Hippocampal formation (tissue), 2 donors: ENCODE measurements around the gene SMC3.
A peak's percentile ranks its signal among the peaks of the same experiment; 100 is the strongest.
"Not testable (repeated sequence)": the region's sequence is repeated elsewhere in the genome, so short reads cannot be mapped to it uniquely, and the experiment has no call there.

ENCODE experiments used
- DNase-seq, 2 donors: peaks; one replicate each; lab custom pipeline; 2025; lab: John Stamatoyannopoulos, UW

Gene SMC3

GRCh38 chr10:110584006-110584405 is 16.5 kb downstream of the SMC3 start:
- DNase-seq = no peak

GRCh38 chr10:110591760-110592159 is 24.3 kb downstream of the SMC3 start:
- DNase-seq = no peak

DNA sequence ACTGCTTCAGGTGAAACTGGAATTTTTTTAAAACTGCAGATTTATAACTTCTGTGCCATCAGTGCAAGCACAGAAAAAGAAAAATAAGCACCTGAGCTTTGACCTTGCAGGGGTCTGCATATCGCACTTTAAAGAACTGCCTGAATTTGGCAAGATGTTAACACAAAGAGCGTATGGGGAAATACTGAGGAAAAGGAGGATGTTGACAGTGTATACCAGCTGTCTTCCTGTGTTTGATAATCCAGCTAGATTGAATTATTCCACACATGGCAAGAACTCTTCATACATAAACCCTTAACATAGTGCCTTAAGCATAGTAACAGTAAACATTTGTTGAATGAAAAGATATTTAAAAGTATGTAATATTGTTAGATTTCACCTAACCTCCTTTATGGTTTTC is 30.0 kb downstream of the SMC3 start:
- no peak for DNase-seq

DNA sequence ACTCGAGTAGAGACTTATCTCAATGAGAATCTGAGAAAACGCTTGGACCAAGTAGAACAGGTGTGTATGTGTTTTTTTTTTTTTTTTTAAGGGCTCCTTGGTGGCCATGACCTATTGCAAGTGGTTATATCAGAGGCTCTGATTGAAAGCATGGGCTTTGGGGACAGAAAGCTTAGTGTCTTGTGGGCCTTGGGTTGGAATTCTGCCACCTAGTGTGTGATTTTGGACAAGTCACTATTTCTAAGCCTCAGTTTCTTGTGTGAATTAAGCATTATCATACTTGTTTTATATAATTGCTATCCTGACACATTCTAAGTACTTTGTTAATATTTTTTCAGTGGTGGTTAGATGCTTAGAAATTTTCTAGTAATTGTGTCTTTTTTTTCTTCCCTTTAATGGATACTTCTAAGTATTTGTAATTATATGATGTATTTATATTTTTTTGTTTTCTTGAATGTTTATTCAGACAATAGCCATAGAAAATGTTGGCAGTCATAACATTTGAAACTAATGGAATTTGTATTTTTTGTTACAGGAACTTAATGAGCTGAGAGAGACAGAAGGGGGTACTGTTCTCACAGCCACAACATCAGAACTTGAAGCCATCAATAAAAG is 33.1 kb downstream of the SMC3 start:
- peak in 1 of 2 donors; percentile 31 for DNase-seq

DNA sequence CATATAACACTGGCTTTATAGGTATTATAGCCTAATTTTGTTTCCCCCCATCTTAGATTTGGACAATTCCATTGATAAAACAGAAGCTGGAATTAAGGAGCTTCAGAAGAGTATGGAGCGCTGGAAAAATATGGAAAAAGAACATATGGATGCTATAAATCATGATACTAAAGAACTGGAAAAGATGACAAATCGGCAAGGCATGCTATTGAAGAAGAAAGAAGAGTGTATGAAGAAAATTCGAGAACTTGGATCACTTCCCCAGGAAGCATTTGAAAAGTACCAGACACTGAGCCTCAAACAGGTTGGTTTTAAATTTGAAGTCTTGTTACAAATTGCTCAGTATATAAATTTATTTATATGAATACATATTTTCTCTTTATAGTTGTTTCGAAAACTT is 34.1 kb downstream of the SMC3 start:
- DNase-seq = no peak

- no peak for DNase-seq
These were observed 40.6 kb downstream of the SMC3 start for GRCh38 chr10:110608087-110608486.

DNA sequence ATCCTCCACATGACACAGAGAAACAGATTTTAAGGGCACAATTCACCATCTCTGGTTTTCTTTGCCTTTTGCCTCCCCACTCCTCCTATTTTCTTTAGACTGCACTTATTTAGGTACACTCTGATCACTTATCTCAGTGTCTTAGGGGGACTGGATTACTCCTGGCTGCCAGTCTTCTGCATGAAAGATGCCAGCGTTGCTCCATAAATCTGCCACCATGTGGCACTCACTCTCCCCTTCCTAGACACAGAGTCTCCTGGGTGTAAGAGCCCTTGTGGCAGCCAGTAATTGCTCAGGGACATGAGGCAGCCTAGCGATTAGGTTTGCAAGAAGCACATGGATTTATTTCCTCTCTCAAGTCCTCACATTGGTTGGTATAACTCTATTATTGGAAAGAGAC is 42.1 kb downstream of the SMC3 start:
- no peak for DNase-seq

DNA sequence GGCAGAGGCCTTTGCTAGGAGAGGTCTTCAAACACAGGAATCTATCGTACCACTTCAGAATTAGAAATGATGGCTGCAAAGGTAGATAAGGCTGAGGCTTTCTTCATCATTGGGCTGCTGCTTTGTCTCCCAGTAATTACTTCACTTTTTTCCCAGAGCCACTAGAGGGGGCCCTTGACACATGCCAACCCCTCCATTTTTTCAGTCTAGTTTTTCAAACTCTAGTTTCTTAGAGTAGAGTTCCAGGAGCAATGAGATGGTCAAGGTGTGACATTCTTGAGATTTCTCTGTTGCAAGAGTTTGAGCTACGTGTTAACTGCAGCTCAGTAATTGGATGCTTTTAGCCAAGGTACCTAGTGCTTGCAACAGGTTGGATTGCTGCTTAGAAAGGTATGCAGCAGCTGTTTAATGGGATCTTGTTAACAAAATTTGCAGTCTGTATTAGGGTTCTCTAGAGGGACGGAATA is 42.8 kb downstream of the SMC3 start:
- DNase-seq = peak; percentile 8 to 54

DNA sequence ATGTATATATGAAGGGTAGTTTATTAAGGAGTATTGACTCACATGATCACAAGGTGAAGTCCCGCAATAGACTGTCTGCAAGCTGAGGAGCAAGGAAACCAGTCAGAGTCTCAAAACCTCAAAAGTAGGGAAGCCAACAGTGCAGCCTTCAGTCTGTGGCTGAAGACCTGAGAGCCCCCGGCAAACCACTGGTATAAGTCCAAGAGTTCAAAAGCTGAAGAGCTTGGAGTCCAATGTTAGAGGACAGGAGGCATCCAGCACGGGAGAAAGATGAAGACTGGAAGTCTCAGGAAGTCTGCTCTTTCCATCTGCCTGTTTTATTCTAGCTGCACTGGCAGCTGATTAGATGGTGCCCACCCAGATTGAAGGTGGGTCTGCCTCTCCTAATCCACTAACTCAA is 43.3 kb downstream of the SMC3 start:
- not testable (repeated sequence) for DNase-seq

GRCh38 chr10:110612087-110612486 is 44.6 kb downstream of the SMC3 start:
- no peak for DNase-seq

DNA sequence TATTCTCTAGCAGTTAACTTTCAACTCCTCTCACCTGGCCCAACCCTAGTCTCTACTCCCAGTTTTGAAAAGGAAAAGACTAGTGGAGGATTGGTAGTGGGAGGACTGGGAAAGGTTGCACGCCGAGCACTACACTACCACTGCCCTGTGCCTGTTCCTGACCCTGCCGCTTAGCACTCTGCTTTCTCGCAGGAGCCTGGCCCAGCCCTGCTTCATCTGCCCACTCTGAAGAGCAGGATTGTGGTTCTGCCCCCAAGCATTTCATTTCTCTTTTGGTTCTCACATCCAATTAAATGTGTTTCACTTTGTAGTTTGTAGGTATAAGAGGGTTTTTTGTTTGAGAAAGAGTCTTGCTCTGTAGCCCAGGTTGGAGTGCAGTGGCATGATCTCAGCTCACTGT is 45.1 kb downstream of the SMC3 start:
- DNase-seq = no peak

- DNase-seq = no peak
These were observed 46.0 kb downstream of the SMC3 start for GRCh38 chr10:110613341-110613995.

- no peak for DNase-seq
These were observed 46.6 kb downstream of the SMC3 start for GRCh38 chr10:110613996-110614495.

DNA sequence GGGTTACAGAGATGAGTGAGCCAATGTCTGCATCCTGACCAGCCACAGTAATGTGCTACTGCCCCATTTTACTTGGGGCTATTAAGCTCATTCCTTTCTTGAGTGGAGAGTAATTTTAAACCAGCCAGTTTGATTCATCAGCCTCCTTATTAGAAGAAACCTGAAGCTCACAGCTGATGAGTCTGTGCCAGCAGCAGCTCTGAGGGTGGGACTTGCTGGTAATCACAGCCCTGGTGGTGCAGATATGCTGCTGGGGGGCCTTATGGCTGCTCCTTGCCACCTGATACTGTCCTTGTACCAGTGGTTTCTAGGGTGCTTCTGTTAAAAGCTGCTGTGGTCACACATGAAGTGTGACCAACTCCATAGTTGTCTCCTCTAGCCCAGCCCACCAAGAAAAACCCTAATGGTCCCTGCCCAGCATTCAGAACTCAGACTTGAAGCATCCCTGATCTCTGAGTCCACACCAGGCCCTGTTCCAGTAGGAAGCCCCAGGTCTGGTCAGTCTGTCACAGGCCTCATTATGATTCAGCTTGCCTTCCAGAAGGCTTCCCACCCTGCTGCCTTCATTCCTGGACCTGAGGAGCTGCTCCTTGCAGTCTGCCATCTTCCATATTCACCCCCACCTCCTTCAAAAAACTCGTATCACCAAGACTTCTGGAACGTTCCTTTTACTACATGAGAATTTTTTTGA is 47.7 kb downstream of the SMC3 start:
- DNase-seq = no peak

DNA sequence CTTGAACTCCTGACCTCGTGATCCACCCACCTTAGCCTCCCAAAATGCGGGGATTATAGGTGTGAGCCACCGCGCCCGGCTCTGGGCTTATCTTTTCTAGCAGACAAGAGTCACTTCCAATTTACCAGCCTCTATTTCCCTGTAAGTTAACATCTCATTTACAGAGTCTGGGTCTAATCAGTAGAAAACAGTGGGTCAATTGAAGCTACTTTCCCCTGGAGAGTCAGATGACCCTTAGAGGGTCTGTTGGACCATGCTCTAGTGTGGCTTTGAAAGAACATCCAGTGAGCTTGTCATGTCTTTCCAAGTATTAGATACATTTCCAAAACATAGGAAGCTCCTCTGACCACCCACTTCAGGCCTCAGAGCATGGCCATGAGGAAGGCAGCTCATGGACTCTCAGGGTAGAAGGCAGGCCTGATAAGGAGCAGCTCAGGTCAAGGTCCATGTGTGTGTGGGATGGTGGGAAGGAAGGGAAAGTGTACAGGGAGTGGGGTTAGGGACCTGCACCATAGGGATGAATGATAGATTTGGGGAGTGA is 49.1 kb downstream of the SMC3 start:
- DNase-seq = no peak

GRCh38 chr10:110617425-110618229 is 50.1 kb downstream of the SMC3 start:
- no peak for DNase-seq

GRCh38 chr10:110618230-110618610 is 50.7 kb downstream of the SMC3 start:
- no peak for DNase-seq

DNA sequence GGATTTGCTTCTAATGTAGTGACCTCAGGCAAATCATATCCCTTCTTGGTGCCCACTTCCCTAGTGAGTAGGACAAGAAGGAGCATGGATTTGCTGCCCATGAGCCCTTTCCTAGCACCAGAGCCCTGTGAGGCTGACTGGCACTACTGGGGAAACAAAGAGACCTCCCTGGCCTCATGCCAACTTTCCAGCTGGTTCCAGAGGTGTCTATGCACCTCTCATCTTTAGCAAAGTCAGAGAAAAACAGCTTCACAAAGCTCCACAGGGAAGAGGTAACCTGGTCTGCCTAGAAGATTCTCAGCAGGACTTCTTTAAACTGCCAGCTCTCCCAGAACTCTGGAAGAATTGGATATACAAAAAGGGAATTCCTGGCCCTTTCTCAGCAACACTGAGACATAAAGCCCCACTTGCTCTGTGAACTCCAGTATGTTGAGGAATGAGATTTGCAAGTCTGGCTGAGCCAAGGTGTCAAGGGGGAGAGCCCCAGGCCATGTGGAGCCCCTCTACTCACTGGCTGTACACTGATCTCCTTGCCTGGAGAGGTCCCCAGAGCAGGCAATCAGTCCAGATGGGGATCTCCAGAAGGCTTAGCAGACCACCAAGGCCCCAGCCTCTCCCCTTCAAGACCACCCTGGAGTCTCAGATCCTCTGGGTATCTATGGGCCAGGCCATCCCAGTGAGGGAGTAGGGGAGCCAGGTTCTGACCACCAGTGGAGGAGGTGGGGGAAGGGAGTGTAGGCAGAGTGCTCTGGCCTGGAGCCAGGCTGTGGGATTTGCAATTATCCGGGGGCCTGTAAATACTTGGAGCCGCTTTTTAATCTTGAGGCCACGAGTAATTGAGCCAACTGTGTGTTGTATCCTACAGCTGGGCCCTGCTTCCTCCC is 52.3 kb downstream of the SMC3 start:
- no peak for DNase-seq

DNA sequence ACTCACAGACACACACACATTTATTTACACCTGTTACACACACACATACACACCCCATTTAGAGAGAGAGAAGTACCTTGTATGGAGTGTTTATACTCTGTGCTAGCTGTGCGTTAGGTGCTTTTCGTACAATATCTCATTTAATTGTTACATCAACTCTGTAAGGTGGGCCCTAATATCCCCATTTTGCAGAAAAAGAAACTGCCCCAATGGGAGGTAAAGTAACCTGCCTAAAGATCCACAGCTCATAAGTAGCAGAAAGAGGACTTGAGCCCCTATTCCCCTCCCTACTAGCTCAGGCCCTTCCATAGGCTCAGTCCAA is 52.9 kb downstream of the SMC3 start:
- no peak for DNase-seq

- not testable (repeated sequence) for DNase-seq
These were observed 55.8 kb downstream of the SMC3 start for GRCh38 chr10:110623316-110623715.

DNA sequence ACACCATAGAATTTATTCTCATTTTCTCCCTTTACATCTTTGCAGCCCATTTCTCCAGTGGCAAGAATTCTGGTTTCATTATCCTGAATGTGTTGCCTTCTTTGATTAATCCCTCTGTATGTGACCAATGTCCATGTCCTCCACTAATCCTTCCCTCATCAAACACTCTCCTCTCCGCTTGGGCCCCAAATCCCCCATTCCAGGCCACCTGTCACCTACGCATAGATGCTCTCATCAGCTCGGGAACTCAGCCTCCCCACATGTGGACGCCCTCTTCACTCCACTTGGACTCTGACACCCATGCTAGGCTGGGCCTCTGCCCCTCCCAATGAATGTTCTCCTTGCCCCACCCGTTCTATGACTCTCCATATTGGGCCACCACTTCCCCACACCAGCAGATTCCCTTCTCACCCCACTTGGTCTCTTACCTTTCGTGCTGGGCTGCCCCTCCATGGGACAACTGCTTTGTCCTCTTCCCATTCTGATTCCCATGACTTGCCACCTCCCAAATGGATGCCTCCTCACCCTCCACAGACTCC is 57.9 kb downstream of the SMC3 start:
- no peak for DNase-seq
